ENCODE data around the gene NFKBIA.

The NFKBIA gene

GRCh38 chr14:35352274-35353233 lies 52.0 kb downstream of the NFKBIA start:
- Histone ChIP-seq H3K27ac (ENCODE audit: low read depth, low read length) (no peak overlapping the region), H3K27me3 (ENCODE audit: control insufficient read depth, insufficient read depth, low read length) (no peaks in the 10 kb centered on the region), H3K4me1 (ENCODE audit: control insufficient read depth, insufficient read depth, low read length) (no peaks in the 10 kb centered on the region), H3K9ac (ENCODE audit: low read length) (no peak overlapping the region), H3K4me3 (ENCODE audit: low read length) (no peak overlapping the region), H3K36me3 (ENCODE audit: control insufficient read depth, insufficient read depth, low read length) (no peaks in the 10 kb centered on the region)

- Histone ChIP-seq H3K36me3 (ENCODE audit: control insufficient read depth, insufficient read depth, low read length) (no peaks in the 10 kb centered on the region), H3K4me3 (ENCODE audit: low read length) (no peak overlapping the region), H3K4me1 (ENCODE audit: control insufficient read depth, insufficient read depth, low read length) (no peaks in the 10 kb centered on the region), H3K9ac (ENCODE audit: low read length) (no peak overlapping the region), H3K27ac (ENCODE audit: low read depth, low read length) (no peak overlapping the region), H3K27me3 (ENCODE audit: control insufficient read depth, insufficient read depth, low read length) (no peaks in the 10 kb centered on the region)
Measured at GRCh38 chr14:35351897-35352273, 52.7 kb downstream of the NFKBIA start.

Measured in rectal smooth muscle tissue (tissue), 1 donor.